Natural killer cell (primary cell): ENCODE data around the gene TAAR9. TPM values are rescaled to one million over a fixed set of nuclear protein-coding genes. Genes with fewer than 3 reads are reported as not detected.
A peak's percentile ranks its signal among the peaks of the same experiment; 100 is the strongest.

ENCODE experiments used
- ATAC-seq, 3 donors: fragments of 150-1000 bp in 2 of 3; fragments of 200-7000 bp in 1 of 3; cut with Tn5 transposase; 1 replicate in 1 of 3; 2 replicates in 2 of 3; pipeline ENCODE4 v1.10.0; 2021; ENCODE audit warnings: mild to moderate bottlenecking in 2 of 3, moderate library complexity in 2 of 3
- DNase-seq, 2 donors: peaks; one replicate each; pipeline versions ENCODE4 v3.0.0 to v3.0.0-alpha.2; 2013 to 2021; ENCODE audit warnings: mixed read lengths in 1 of 2
- H3K27ac ChIP-seq: one replicate; pipeline ENCODE4 v1.5.1; 2013; ENCODE audit warnings: mild to moderate bottlenecking, low read length
- H3K27me3 ChIP-seq: one replicate; pipeline ENCODE4 v1.6.1; 2013; ENCODE audit warnings: low read length; ENCODE audit not compliant: control insufficient read depth, insufficient read depth
- H3K36me3 ChIP-seq: one replicate; pipeline ENCODE4 v1.6.1; 2013; ENCODE audit warnings: low read length; ENCODE audit not compliant: control insufficient read depth, insufficient read depth
- H3K4me1 ChIP-seq: one replicate; pipeline ENCODE4 v1.6.1; 2013; ENCODE audit warnings: low read length; ENCODE audit not compliant: control insufficient read depth, insufficient read depth
- H3K4me3 ChIP-seq: one replicate; pipeline ENCODE4 v1.5.1; 2013; ENCODE audit warnings: low read length
- H3K9me3 ChIP-seq: one replicate; pipeline ENCODE4 v1.6.1; 2013; ENCODE audit warnings: low read length; ENCODE audit not compliant: control insufficient read depth, insufficient read depth
- H3K27ac Mint-ChIP-seq, 2 donors: one replicate each; pipeline ENCODE4 v1.8.0; 2022; ENCODE audit warnings: mild to moderate bottlenecking in 2 of 2, mixed read lengths in 2 of 2, moderate library complexity in 1 of 2
- H3K27me3 Mint-ChIP-seq, 2 donors: one replicate each; pipeline ENCODE4 v1.8.0; 2022; ENCODE audit warnings: low read depth in 2 of 2, mixed read lengths in 2 of 2
- H3K36me3 Mint-ChIP-seq: one replicate; pipeline ENCODE4 v1.8.0; 2022; ENCODE audit warnings: mixed read lengths
- H3K4me1 Mint-ChIP-seq, 2 donors: one replicate each; pipeline ENCODE4 v1.8.0; 2022; ENCODE audit warnings: mixed read lengths in 2 of 2
- H3K4me3 Mint-ChIP-seq: one replicate; pipeline ENCODE4 v1.8.0; 2022; ENCODE audit warnings: mild to moderate bottlenecking, moderate library complexity, mixed read lengths
- H3K9me3 Mint-ChIP-seq, 2 donors: one replicate each; pipeline ENCODE4 v1.8.0; 2022; ENCODE audit warnings: mixed read lengths in 2 of 2
- CTCF ChIP-seq: fragments of 200-600 bp; IDR thresholded peaks from one replicate; pipeline ENCODE4 v1.8.0; 2022; ENCODE audit warnings: antibody characterized with exemption
- WGBS: methylation state at CpG from one replicate; pipeline ENCODE4 v1.1.7; 2013; ENCODE audit warnings: missing lambda C conversion rate; ENCODE audit not compliant: insufficient coverage; 5-methylcytosine and 5-hydroxymethylcytosine counted together
- intact Hi-C: fragments of 100-400 bp; cut with micrococcal nuclease; formaldehyde crosslinking; loops from one replicate; pipeline ENCODE4 v1.14.2; 2022
- total RNA-seq, 4 donors: library from RNA; stranded (reverse); fragments of 120-200 nt in 1 of 4; gene quantifications; one replicate each; pipeline versions ENCODE4 v1.2.3 to v1.2.4, GENCODE V29; 2013 to 2022

The TAAR9 gene
- total RNA-seq, 3 donors from 2014 or later (not counting 1 experiment from before 2014, with no cell fraction given): not detected

GRCh38 chr6:132571774-132572173 lies 33.7 kb downstream of the TAAR9 start:
- peaks cover 13 to 44% of the 10 kb centered on the region in 2 donors for H3K27me3 Mint-ChIP-seq

GRCh38 chr6:132584698-132585097 lies 46.6 kb downstream of the TAAR9 start:
- no peak overlapping the region for H3K4me3 Mint-ChIP-seq
- no CpG with 5 or more reads among the region's 1 CpG for WGBS
- no peaks in the 10 kb centered on the region for H3K36me3 ChIP-seq
- no peak for ATAC-seq
- H3K27ac Mint-ChIP-seq: no peak overlapping the region
- no peaks in the 10 kb centered on the region for H3K36me3 Mint-ChIP-seq
- no peak for TF ChIP-seq CTCF
- H3K27me3 Mint-ChIP-seq: peaks cover 11 to 30% of the 10 kb centered on the region in 2 donors
- H3K4me1 Mint-ChIP-seq: no peaks in the 10 kb centered on the region
- no peaks in the 10 kb centered on the region for H3K4me1 ChIP-seq
- no peaks in the 10 kb centered on the region for H3K9me3 Mint-ChIP-seq
- H3K27me3 ChIP-seq: no peaks in the 10 kb centered on the region
- H3K9me3 ChIP-seq: no peaks in the 10 kb centered on the region
- intact Hi-C loops: no loop called here
- no peak overlapping the region for H3K27ac ChIP-seq
- no peak overlapping the region for H3K4me3 ChIP-seq
- DNase-seq: no peak

More at GRCh38 chr6:132571774-132572173, 33.7 kb downstream of the TAAR9 start:
- Mint-ChIP-seq H3K36me3 (no peaks in the 10 kb centered on the region), H3K4me1 (no peaks in the 10 kb centered on the region), H3K4me3 (no peak overlapping the region), H3K9me3 (no peaks in the 10 kb centered on the region), H3K27ac (no peak overlapping the region)
- no peak for TF ChIP-seq CTCF
- no peak for ATAC-seq
- Histone ChIP-seq H3K4me1 (no peaks in the 10 kb centered on the region), H3K36me3 (no peaks in the 10 kb centered on the region), H3K27ac (no peak overlapping the region), H3K9me3 (no peaks in the 10 kb centered on the region), H3K4me3 (no peak overlapping the region), H3K27me3 (peaks cover 9% of the 10 kb centered on the region)
- DNase-seq: no peak
- intact Hi-C loops: no loop called here

GRCh38 chr6:132587424-132587823 lies 49.3 kb downstream of the TAAR9 start:
- Histone ChIP-seq H3K4me3 (no peak overlapping the region), H3K27ac (no peak overlapping the region), H3K4me1 (no peaks in the 10 kb centered on the region), H3K9me3 (no peaks in the 10 kb centered on the region), H3K27me3 (no peaks in the 10 kb centered on the region), H3K36me3 (no peaks in the 10 kb centered on the region)
- no peak overlapping the region for H3K27ac Mint-ChIP-seq
- intact Hi-C loops: no loop called here
- DNase-seq (no peak), ATAC-seq (peak in 1 of 3 donors; percentile 44)
- TF ChIP-seq CTCF: no peak
- H3K9me3 Mint-ChIP-seq: no peaks in the 10 kb centered on the region
- H3K27me3 Mint-ChIP-seq: peaks cover 13 to 23% of the 10 kb centered on the region in 2 donors
- H3K36me3 Mint-ChIP-seq: no peaks in the 10 kb centered on the region
- no peaks in the 10 kb centered on the region for H3K4me1 Mint-ChIP-seq
- WGBS: 33% methylated on average over 1 of the region's 2 CpGs
- H3K4me3 Mint-ChIP-seq: no peak overlapping the region

Other genes starting within 250 kb of the TAAR9 start
- gene MOXD1, start 136.8 kb upstream of the TAAR9 start, total RNA-seq: not detected
- 10 to 100 TPM; 37.3 to 49.9 (median 39.5) TPM for gene STX7, start 25.2 kb upstream of the TAAR9 start, total RNA-seq
- gene TAAR8, start 14.4 kb downstream of the TAAR9 start, total RNA-seq: not detected
- gene TAAR6, start 32.0 kb downstream of the TAAR9 start, total RNA-seq: not detected
- gene TAAR5, start 51.5 kb downstream of the TAAR9 start, total RNA-seq: not detected
- not detected for gene TAAR2, start 86.0 kb downstream of the TAAR9 start, total RNA-seq
- gene TAAR1, start 120.9 kb downstream of the TAAR9 start, total RNA-seq: not detected
- gene VNN1, start 175.8 kb downstream of the TAAR9 start, total RNA-seq: 1 to 10 TPM in 2 of 3 donors, not detected in 1; 1.1 to 1.6 TPM
- gene VNN2, start 219.6 kb downstream of the TAAR9 start, total RNA-seq: 10 to 100 TPM; 20.3 to 31.9 (median 25.4) TPM